ENCODE results near the gene ADCY3.
A peak's percentile ranks its signal among the peaks of the same experiment; 100 is the strongest.

ADCY3 gene

DNA sequence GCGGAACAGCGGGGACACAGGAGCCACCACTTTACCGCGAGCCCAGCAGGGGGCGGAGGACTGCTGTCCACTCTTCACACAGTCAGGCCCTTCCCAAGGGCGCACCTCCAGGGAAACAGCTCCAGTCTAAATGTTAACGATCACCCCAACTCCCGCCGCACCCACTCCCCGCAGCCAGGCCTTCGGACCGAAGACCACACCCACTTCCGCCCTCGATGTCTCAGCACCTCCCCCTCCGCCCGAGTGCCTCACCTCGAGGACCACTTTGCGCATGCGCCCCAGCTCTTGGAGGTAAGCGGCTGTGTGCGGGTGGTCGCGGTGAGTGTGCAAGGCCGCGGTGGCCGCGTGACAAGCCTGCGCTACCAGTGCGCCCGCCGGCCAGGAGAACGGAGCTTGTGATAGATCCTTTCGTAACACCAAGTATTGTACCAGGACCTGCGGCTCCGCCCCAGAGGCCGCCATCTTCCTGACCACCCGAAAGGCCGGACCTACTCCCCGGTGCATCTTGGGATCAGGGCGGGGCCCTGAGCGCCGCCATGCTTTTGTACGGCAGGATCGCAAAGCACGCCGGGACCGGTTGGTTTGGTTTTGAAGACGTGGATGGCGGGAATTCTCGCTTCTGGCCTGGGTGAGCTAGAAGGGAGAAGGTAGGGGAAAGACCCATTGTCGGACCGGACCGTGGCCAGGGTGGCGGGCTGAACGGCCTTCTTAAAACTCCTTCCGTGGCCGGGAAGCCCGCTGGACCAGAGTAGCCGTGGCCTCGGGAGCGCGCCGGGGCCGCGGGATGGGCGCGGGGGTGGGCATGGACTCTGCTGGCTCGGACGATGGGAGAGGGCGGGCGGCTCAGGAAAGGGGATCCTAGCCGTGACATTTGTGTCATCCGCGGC lies 126.9 kb downstream of the ADCY3 start, which contains the start of the genes CENPO and PTRHD1:
TSS of gene CENPO (plus strand) at position 552 of the 887 bp plus-strand sequence. CDS start 495 bp downstream, outside the sequence.
TSS of gene PTRHD1 (minus strand) at position 518 of the 887 bp plus-strand sequence. CDS start at position 504, 14 bp downstream.
- peak; percentile 90 for DNase-seq (ENCODE audit: extremely low read depth, low read depth)
- TF ChIP-seq, protein P1, sequence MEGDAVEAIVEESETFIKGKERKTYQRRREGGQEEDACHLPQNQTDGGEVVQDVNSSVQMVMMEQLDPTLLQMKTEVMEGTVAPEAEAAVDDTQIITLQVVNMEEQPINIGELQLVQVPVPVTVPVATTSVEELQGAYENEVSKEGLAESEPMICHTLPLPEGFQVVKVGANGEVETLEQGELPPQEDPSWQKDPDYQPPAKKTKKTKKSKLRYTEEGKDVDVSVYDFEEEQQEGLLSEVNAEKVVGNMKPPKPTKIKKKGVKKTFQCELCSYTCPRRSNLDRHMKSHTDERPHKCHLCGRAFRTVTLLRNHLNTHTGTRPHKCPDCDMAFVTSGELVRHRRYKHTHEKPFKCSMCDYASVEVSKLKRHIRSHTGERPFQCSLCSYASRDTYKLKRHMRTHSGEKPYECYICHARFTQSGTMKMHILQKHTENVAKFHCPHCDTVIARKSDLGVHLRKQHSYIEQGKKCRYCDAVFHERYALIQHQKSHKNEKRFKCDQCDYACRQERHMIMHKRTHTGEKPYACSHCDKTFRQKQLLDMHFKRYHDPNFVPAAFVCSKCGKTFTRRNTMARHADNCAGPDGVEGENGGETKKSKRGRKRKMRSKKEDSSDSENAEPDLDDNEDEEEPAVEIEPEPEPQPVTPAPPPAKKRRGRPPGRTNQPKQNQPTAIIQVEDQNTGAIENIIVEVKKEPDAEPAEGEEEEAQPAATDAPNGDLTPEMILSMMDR (IDR thresholded peaks at IDR 0.05; ENCODE audit: low read depth, low read length), result peak; percentile 62

GRCh38 chr2:24792542-24792873 lies 127.5 kb downstream of the ADCY3 start:
- TF ChIP-seq, protein P1 (IDR thresholded peaks at IDR 0.05; ENCODE audit: low read depth, low read length), result no peak
- DNase-seq (ENCODE audit: extremely low read depth, low read depth), result no peak

DNA sequence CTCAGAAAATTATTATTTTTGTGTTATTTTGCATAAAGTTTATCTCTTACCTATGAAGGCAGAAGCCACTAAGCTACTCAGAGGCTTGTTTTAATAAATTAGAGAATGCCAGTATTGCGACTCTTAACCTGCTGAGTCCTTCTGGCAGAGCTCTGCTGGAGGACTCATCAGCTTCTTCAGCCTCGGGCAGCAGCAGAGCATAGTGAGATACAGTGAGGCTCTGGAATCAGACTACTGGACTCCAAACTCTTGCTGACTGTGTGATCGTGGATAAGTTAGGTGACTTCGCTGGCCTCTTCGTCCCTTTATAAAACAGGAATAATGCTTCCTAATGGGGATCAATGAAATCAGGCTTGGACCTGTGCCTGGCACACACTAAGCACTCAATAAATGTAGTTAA lies 128.6 kb downstream of the ADCY3 start:
- no peak for DNase-seq (ENCODE audit: extremely low read depth, low read depth)
- TF ChIP-seq, protein P1 (IDR thresholded peaks at IDR 0.05; ENCODE audit: low read depth, low read length), result no peak

- DNase-seq (ENCODE audit: extremely low read depth, low read depth), result no peak
- TF ChIP-seq, protein P1 (IDR thresholded peaks at IDR 0.05; ENCODE audit: low read depth, low read length), result no peak
These were observed 131.2 kb downstream of the ADCY3 start for GRCh38 chr2:24788816-24789215.

- DNase-seq (ENCODE audit: extremely low read depth, low read depth), result no peak
- TF ChIP-seq, protein P1 (IDR thresholded peaks at IDR 0.05; ENCODE audit: low read depth, low read length), result no peak
These were observed 132.5 kb downstream of the ADCY3 start for GRCh38 chr2:24787532-24787931.

DNA sequence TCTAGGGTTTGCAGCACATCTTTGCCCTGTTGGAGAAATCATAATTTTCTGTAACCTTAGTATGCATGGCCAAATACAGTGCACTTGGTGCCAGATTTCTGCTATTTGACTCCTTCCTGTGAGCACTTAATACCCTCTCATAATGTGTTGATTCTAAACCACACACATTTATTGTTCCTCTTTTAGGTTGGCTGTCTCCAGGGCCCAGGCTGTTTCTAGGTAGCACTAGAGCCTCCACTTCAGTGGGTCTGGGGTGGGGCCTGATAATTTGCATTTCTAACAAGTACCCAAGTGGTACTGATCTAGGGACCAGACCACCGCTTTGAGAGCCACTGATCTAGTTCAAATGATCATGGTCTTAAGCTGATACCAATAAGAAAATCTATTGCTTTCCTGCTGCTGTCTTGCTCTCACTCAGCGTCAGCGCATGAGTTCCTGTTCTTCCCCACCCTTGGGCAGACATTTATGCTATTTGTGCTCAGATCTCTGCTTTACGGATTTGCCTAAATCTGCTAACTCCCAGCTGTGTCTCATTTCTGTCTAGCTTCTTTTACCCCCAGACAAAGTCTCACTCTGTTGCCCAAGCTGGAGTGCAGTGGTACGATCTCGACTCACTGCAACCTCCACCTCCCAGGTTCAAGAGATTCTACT lies 134.2 kb downstream of the ADCY3 start:
- no peak for DNase-seq (ENCODE audit: extremely low read depth, low read depth)
- TF ChIP-seq, protein P1 (IDR thresholded peaks at IDR 0.05; ENCODE audit: low read depth, low read length), result no peak

GRCh38 chr2:24783641-24784040 lies 136.4 kb downstream of the ADCY3 start:
- TF ChIP-seq, protein P1 (IDR thresholded peaks at IDR 0.05; ENCODE audit: low read depth, low read length), result no peak
- DNase-seq (ENCODE audit: extremely low read depth, low read depth), result no peak

Measured in AG09319 (cell line).